ENCODE data around the gene SMIM13.
A peak's percentile ranks its signal among the peaks of the same experiment; 100 is the strongest.
"Not testable (repeated sequence)": the region's sequence is repeated elsewhere in the genome, so short reads cannot be mapped to it uniquely, and the experiment has no call there.

The SMIM13 gene

GRCh38 chr6:11085758-11086435, 7.7 kb upstream of the SMIM13 start:
- DNase-seq: no peak

GRCh38 chr6:11087141-11087812, 6.4 kb upstream of the SMIM13 start:
- DNase-seq: not testable (repeated sequence)

GRCh38 chr6:11089695-11090094, 3.9 kb upstream of the SMIM13 start:
- no peak for DNase-seq

GRCh38 chr6:11091141-11091540, 2.5 kb upstream of the SMIM13 start:
- not testable (repeated sequence) for DNase-seq

GRCh38 chr6:11092668-11093375, 812 bp upstream of the SMIM13 start:
- DNase-seq: peak; percentile 21

- no peak for DNase-seq
Measured at GRCh38 chr6:11093376-11093625, 333 bp upstream of the SMIM13 start.

GRCh38 chr6:11094411-11094851, 797 bp downstream of the SMIM13 start:
- DNase-seq: no peak

- no peak for DNase-seq
Measured at GRCh38 chr6:11094941-11095340, 1.3 kb downstream of the SMIM13 start.

GRCh38 chr6:11096109-11096508, 2.5 kb downstream of the SMIM13 start:
- DNase-seq: no peak

- no peak for DNase-seq
Measured at GRCh38 chr6:11097476-11097875, 3.8 kb downstream of the SMIM13 start.

- no peak for DNase-seq
Measured at GRCh38 chr6:11098004-11098403, 4.4 kb downstream of the SMIM13 start.

- DNase-seq: no peak
Measured at GRCh38 chr6:11101417-11101816, 7.8 kb downstream of the SMIM13 start.

- DNase-seq: no peak
Measured at GRCh38 chr6:11103065-11103464, 9.4 kb downstream of the SMIM13 start.

GRCh38 chr6:11108726-11109125, 15.1 kb downstream of the SMIM13 start:
- no peak for DNase-seq

GRCh38 chr6:11110921-11111768, 17.5 kb downstream of the SMIM13 start, which contains the start of gene ERVFRD-1:
TSS of gene ERVFRD-1 (minus strand) at chr6:11111725. CDS start at chr6:11105310, 6,415 bp downstream.
- no peak for DNase-seq

GRCh38 chr6:11111769-11112437, 18.3 kb downstream of the SMIM13 start:
- no peak for DNase-seq

- DNase-seq: no peak
Measured at GRCh38 chr6:11113038-11113437, 19.4 kb downstream of the SMIM13 start.

GRCh38 chr6:11115808-11116536, 22.3 kb downstream of the SMIM13 start:
- not testable (repeated sequence) for DNase-seq

- no peak for DNase-seq
Measured at GRCh38 chr6:11120271-11121005, 26.8 kb downstream of the SMIM13 start.

- no peak for DNase-seq
Measured at GRCh38 chr6:11121851-11122250, 28.2 kb downstream of the SMIM13 start.

- no peak for DNase-seq
Measured at GRCh38 chr6:11122380-11122779, 28.7 kb downstream of the SMIM13 start.

All from CD4-positive, alpha-beta T cell treated with Interleukin-15 for 1 hour (primary cell).